ENCODE measurements around the gene STXBP6. TPM values are rescaled to one million over a fixed set of nuclear protein-coding genes. Genes with fewer than 3 reads are reported as not detected.
A peak's percentile ranks its signal among the peaks of the same experiment; 100 is the strongest.

STXBP6 gene
- total and polyA plus RNA-seq, 10 of the 15 experiments (the other 5 are each of a cell fraction or from before 2014, with no cell fraction given) = 1.2 to 47.3 (median 1.9) TPM

- TF ChIP-seq PBX3 (IDR thresholded peaks at IDR 0.05; ENCODE audit: insufficient replicate concordance, low read depth, low read length) = peak; percentile 33
- TF ChIP-seq SUPT20H (IDR thresholded peaks at IDR 0.05; ENCODE audit: borderline replicate concordance, control insufficient read depth, low read depth, low read length) = no peak
- TF ChIP-seq YBX1 (IDR thresholded peaks at IDR 0.05) = no peak
- TF ChIP-seq E4F1 (IDR thresholded peaks at IDR 0.05; ENCODE audit: borderline replicate concordance, partially characterized antibody) = no peak
- no peak for TF ChIP-seq KDM1A (IDR thresholded peaks at IDR 0.05; ENCODE audit: borderline replicate concordance)
- TF ChIP-seq RELB (IDR thresholded peaks at IDR 0.05; ENCODE audit: low read depth) = no peak
- TF ChIP-seq ZNF274 (IDR thresholded peaks at IDR 0.05; ENCODE audit: insufficient read depth, insufficient read length) = no peak
Measured at GRCh38 chr14:25006961-25007795, 42.8 kb downstream of the STXBP6 start (continued).
